KMS-11 (cell line): ENCODE results near the gene DUS4L.

Experiments
- H2AFZ ChIP-seq: fragments of 200-600 bp; sonication (generic); 2 replicates; pipeline ENCODE4 v1.6.1; 2016; ENCODE audit warnings: antibody characterized with exemption, mixed run types, low read depth
- H3K27ac ChIP-seq: fragments of 200-600 bp; sonication (generic); 2 replicates; pipeline ENCODE4 v1.6.1; 2016; ENCODE audit warnings: mild to moderate bottlenecking, mixed run types
- H3K27me3 ChIP-seq: fragments of 200-600 bp; sonication (generic); 2 replicates; pipeline ENCODE4 v1.6.1; 2017; ENCODE audit warnings: mild to moderate bottlenecking, low read depth, mixed run types, moderate library complexity; ENCODE audit not compliant: insufficient read depth
- H3K36me3 ChIP-seq: fragments of 200-600 bp; sonication (generic); 2 replicates; pipeline ENCODE4 v1.6.1; 2017; ENCODE audit warnings: mild to moderate bottlenecking, mixed run types; ENCODE audit not compliant: insufficient read depth
- H3K4me1 ChIP-seq: fragments of 200-600 bp; sonication (generic); 2 replicates; pipeline ENCODE4 v1.6.1; 2016; ENCODE audit warnings: mild to moderate bottlenecking, low read depth, mixed run types; ENCODE audit not compliant: poor library complexity, severe bottlenecking
- H3K4me2 ChIP-seq: fragments of 200-600 bp; sonication (generic); 2 replicates; pipeline ENCODE4 v1.7.0; 2016; ENCODE audit warnings: mild to moderate bottlenecking, mixed run types
- H3K4me3 ChIP-seq: fragments of 200-600 bp; sonication (generic); IDR thresholded peaks from 2 replicates; pipeline ENCODE4 v1.6.1; 2017; ENCODE audit warnings: low read depth, low read length, mixed read lengths; ENCODE audit not compliant: insufficient read depth
- H3K79me2 ChIP-seq: fragments of 200-600 bp; sonication (generic); 2 replicates; pipeline ENCODE4 v1.6.1; 2016; ENCODE audit warnings: low read depth, mixed run types; ENCODE audit not compliant: insufficient read depth
- H3K9ac ChIP-seq: fragments of 200-600 bp; sonication (generic); 2 replicates; pipeline ENCODE4 v1.6.1; 2016; ENCODE audit warnings: mild to moderate bottlenecking, mixed run types
- H4K20me1 ChIP-seq: fragments of 200-600 bp; sonication (generic); 2 replicates; pipeline ENCODE4 v1.6.1; 2016; ENCODE audit warnings: mild to moderate bottlenecking, mixed run types; ENCODE audit not compliant: insufficient read depth
- TF ChIP-seq, protein P1 (sequence below): fragments of 200-600 bp; sonication (generic); conservative IDR thresholded peaks from 2 replicates; pipeline ENCODE4 v1.6.1; 2017; ENCODE audit warnings: low read depth, mild to moderate bottlenecking, antibody characterized with exemption, low read length, moderate library complexity, mixed read lengths

Gene DUS4L, protein sequence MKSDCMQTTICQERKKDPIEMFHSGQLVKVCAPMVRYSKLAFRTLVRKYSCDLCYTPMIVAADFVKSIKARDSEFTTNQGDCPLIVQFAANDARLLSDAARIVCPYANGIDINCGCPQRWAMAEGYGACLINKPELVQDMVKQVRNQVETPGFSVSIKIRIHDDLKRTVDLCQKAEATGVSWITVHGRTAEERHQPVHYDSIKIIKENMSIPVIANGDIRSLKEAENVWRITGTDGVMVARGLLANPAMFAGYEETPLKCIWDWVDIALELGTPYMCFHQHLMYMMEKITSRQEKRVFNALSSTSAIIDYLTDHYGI

DNA sequence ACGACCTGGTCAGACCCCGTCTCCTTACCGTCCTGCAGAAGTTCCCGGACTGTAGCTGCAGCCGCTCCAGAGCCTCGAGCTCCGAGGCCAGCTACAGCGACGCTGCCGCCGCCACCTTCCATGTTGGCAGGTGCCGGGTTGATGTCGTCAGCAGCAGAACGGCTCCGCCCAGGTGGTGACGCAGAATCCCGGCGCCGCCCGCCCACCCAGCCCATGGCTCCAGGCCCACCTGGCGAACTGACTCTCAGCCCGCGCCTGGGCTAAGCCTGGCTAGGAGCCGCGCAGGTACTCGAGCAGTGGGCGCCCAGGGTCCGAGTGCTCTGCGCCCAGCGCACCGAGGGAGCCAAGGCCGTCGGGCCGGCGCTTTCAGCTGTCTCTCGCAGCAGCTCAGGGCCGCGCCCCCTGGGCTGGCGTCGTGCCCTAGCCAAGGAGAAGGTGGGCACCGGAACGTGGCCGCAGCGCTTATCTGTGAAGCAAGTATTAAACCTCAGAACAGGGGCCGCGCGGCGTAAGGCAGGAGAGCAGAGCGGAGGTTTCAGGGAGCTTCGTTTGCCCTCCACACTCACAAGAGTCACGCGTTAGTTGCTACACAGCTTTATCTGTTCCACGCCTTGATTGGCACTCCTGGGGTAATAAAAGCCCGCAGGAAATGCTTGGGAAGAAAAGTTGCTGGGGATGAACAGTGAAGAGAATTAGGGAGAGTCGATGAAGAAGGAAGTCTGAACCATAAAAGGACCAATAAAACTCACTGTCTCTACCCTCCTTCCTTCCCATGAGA lies at the start of gene DUS4L, which contains the start of gene COG5:
Gene DUS4L (plus strand): TSS at position 197 of the 778 bp plus-strand sequence. CDS start 3,100 bp downstream, outside the sequence.
Gene COG5 (minus strand): TSS at position 146 of the 778 bp plus-strand sequence. CDS start 24 bp downstream, at position 122.
- H3K4me2 ChIP-seq = peak within 1 kb of the TSS; percentile 91
- peak within 1 kb of the TSS; percentile 98 for H2AFZ ChIP-seq
- TF ChIP-seq, protein P1, sequence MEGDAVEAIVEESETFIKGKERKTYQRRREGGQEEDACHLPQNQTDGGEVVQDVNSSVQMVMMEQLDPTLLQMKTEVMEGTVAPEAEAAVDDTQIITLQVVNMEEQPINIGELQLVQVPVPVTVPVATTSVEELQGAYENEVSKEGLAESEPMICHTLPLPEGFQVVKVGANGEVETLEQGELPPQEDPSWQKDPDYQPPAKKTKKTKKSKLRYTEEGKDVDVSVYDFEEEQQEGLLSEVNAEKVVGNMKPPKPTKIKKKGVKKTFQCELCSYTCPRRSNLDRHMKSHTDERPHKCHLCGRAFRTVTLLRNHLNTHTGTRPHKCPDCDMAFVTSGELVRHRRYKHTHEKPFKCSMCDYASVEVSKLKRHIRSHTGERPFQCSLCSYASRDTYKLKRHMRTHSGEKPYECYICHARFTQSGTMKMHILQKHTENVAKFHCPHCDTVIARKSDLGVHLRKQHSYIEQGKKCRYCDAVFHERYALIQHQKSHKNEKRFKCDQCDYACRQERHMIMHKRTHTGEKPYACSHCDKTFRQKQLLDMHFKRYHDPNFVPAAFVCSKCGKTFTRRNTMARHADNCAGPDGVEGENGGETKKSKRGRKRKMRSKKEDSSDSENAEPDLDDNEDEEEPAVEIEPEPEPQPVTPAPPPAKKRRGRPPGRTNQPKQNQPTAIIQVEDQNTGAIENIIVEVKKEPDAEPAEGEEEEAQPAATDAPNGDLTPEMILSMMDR = no peak
- H3K27me3 ChIP-seq = no peaks in the 10 kb centered on the region
- peaks cover 22% of the 10 kb centered on the region for H3K4me1 ChIP-seq
- H3K79me2 ChIP-seq = peaks cover 21% of the 10 kb centered on the region; the same call in 1 of the 2 replicates
- no peaks in the 10 kb centered on the region for H3K36me3 ChIP-seq
- H4K20me1 ChIP-seq = no peaks in the 10 kb centered on the region
- peak within 1 kb of the TSS; percentile 70 for H3K27ac ChIP-seq
- peak within 1 kb of the TSS; percentile 92 for H3K9ac ChIP-seq
- peak within 1 kb of the TSS; percentile 25 for H3K4me3 ChIP-seq

DNA sequence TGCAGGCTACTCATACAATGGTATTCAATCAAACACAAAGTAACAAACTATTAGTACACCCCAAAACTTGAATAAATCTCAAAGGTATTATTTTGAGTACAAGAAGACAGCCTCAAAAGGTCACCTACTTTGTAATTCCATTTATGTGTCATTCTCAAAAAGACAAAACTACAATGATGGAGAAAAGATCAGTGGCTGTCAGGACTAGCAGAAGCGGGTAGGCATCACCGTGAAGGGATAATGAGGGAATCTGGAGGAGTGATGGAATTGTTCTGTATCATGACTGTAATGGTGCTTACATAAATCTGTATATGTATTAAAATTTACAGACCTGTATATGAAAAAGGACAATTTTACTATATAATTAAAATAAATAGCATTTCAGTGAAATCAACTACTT lies 37.1 kb upstream of the DUS4L start:
- no peaks in the 10 kb centered on the region for H4K20me1 ChIP-seq
- no peaks in the 10 kb centered on the region for H3K4me1 ChIP-seq
- H3K4me3 ChIP-seq = no peak overlapping the region
- TF ChIP-seq, protein P1 = no peak
- H3K27ac ChIP-seq = no peak overlapping the region
- no peaks in the 10 kb centered on the region for H3K27me3 ChIP-seq
- H3K9ac ChIP-seq = no peak overlapping the region
- no peaks in the 10 kb centered on the region; the same call in 1 of the 2 replicates for H3K36me3 ChIP-seq
- no peak overlapping the region for H2AFZ ChIP-seq
- no peaks in the 10 kb centered on the region for H3K79me2 ChIP-seq
- H3K4me2 ChIP-seq = no peak overlapping the region

DNA sequence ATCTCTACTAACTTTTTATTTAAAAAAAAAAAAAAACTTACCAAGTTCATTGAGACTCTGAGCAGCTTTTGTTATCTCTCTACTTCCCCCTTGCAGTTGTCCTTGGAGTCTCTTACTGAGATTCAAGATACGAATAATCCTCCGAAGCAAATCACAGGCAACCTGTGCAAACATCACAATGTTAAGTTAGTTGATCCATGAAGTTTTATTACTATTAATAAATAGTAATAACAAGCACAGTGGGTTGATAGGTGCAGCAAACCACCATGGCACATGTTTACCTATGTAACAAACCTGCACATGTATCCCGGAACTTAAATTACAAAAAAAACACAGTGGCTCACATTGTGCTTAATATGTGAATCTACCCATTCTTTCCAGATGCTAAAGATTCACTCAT lies 36.6 kb upstream of the DUS4L start:
- Histone ChIP-seq H3K4me3 (no peak overlapping the region), H3K36me3 (no peaks in the 10 kb centered on the region; the same call in 1 of the 2 replicates), H3K27me3 (no peaks in the 10 kb centered on the region), H3K9ac (no peak overlapping the region), H3K4me1 (no peaks in the 10 kb centered on the region), H3K4me2 (no peak overlapping the region), H3K79me2 (no peaks in the 10 kb centered on the region), H2AFZ (no peak overlapping the region), H3K27ac (no peak overlapping the region), H4K20me1 (no peaks in the 10 kb centered on the region)
- TF ChIP-seq, protein P1 = no peak

DNA sequence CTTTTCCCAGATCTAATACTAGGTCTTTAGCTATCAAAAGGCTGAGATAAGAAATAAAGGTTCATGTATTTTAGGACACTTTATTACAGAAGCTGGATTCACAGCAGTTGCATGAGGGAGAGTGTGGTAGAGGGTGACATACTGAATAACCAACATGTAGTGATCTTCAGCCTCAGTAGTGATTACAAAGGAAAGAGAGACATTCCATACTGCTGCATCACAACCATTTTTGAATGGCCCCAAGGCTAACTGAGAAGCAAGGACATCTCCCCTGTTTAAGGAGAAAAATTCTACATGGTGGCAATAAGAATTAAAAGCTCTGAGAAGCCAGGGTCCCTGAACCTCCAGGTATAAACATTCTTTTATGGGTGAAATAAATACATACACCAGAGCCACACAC lies 35.3 kb upstream of the DUS4L start:
- H3K9ac ChIP-seq = no peak overlapping the region
- H3K4me3 ChIP-seq = no peak overlapping the region
- TF ChIP-seq, protein P1 = no peak
- H3K36me3 ChIP-seq = no peaks in the 10 kb centered on the region; the same call in 1 of the 2 replicates
- H3K27me3 ChIP-seq = no peaks in the 10 kb centered on the region
- H3K27ac ChIP-seq = no peak overlapping the region
- H4K20me1 ChIP-seq = no peaks in the 10 kb centered on the region
- no peak overlapping the region for H3K4me2 ChIP-seq
- no peaks in the 10 kb centered on the region for H3K79me2 ChIP-seq
- no peak overlapping the region for H2AFZ ChIP-seq
- no peaks in the 10 kb centered on the region for H3K4me1 ChIP-seq
